ENCODE measurements around the gene SRSF8.

The SRSF8 gene

DNA sequence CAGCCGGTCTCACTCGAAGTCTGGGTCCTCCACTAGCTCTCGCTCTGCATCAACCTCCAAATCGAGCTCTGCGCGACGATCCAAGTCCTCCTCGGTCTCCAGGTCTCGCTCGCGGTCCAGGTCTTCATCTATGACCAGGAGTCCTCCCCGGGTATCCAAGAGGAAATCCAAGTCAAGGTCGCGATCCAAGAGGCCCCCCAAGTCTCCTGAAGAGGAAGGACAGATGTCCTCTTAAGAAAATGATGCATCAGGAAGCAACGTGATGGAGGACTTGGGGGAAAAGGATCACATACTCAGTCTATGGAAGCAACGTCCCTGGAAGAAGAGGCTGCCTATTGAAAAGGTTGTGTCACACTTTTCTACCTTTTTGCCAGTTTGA lies 1.1 kb downstream of the SRSF8 start:
- DNase-seq (ENCODE audit: insufficient read length, low spot score) (no peak), FAIRE-seq (peak; percentile 55)
- TF ChIP-seq POLR2AphosphoS5 (IDR thresholded peaks at IDR 0.05; ENCODE audit: low read depth, low read length) (0 out of 2 replicates have a peak, but pooled peaks have one; percentile 51), TAF1 (IDR thresholded peaks at IDR 0.05; ENCODE audit: low read depth, low read length) (no peak), POLR2A (IDR thresholded peaks at IDR 0.05; ENCODE audit: low read depth, low read length) (peak; percentile 0; the same call in 1 of the 2 replicates)

- DNase-seq (ENCODE audit: insufficient read length, low spot score) (peak; percentile 39), FAIRE-seq (peak; percentile 82)
- TF ChIP-seq SPI1 (IDR thresholded peaks at IDR 0.05; ENCODE audit: low read depth, low read length) (no peak), PAX5 (IDR thresholded peaks at IDR 0.05; ENCODE audit: insufficient read depth, low read length, severe bottlenecking) (no peak), POU2F2 (IDR thresholded peaks at IDR 0.05; ENCODE audit: low read depth, low read length) (no peak), POLR2AphosphoS5 (IDR thresholded peaks at IDR 0.05; ENCODE audit: low read depth, low read length) (peak; percentile 68; the same call in 1 of the 2 replicates), POLR2A (IDR thresholded peaks at IDR 0.05; ENCODE audit: low read depth, low read length) (peak; percentile 70; the same call in 1 of the 2 replicates), TAF1 (IDR thresholded peaks at IDR 0.05; ENCODE audit: low read depth, low read length) (peak; percentile 55; the same call in 1 of the 2 replicates)
These were observed 1.8 kb downstream of the SRSF8 start for GRCh38 chr11:95068549-95068948.

DNA sequence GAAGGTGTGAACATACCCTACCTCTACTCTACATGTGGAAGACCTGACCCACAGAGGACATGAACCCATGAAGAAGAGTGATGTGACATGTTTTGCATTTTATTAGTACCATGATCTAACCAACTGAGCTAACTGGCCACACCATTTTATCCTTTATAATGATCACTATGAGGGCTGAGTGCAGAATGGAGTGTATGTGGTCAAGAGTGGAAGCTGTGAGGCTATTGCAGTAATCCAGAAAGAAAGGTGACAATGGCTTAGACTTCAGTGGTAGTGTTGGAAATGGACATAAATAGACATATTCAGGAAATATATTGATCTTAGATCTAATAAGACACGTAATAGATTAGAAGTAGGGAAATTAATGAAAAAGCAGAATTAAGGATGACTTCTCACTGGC lies 3.8 kb downstream of the SRSF8 start:
- DNase-seq (ENCODE audit: insufficient read length, low spot score) (no peak), FAIRE-seq (no peak)
- TF ChIP-seq POLR2AphosphoS5 (IDR thresholded peaks at IDR 0.05; ENCODE audit: low read depth, low read length) (no peak), POLR2A (IDR thresholded peaks at IDR 0.05; ENCODE audit: low read depth, low read length) (no peak), PAX5 (IDR thresholded peaks at IDR 0.05; ENCODE audit: insufficient read depth, low read length, severe bottlenecking) (no peak), TAF1 (IDR thresholded peaks at IDR 0.05; ENCODE audit: low read depth, low read length) (no peak), SPI1 (IDR thresholded peaks at IDR 0.05; ENCODE audit: low read depth, low read length) (no peak), POU2F2 (IDR thresholded peaks at IDR 0.05; ENCODE audit: low read depth, low read length) (no peak)

DNA sequence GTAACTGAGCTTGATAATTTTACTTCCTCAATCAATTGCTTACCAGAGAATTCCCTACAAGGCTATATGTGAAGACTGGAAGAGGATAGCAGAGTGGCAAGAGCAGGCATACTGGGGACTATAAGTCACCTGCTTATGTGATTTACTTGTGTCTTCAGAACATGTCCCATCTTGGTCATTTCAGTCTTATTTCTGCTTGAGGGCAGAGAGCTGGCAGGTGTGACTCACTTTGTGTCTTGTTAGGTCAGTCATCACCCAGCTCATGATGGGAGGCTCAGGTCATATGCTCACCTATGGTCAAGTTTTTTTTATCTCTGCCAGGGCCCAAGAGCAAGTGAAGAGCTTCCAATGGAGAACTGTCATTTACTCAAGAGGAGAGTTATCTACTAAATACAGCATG lies 6.2 kb downstream of the SRSF8 start:
- TF ChIP-seq POLR2AphosphoS5 (IDR thresholded peaks at IDR 0.05; ENCODE audit: low read depth, low read length) (no peak), POU2F2 (IDR thresholded peaks at IDR 0.05; ENCODE audit: low read depth, low read length) (no peak), SPI1 (IDR thresholded peaks at IDR 0.05; ENCODE audit: low read depth, low read length) (no peak), TAF1 (IDR thresholded peaks at IDR 0.05; ENCODE audit: low read depth, low read length) (no peak), PAX5 (IDR thresholded peaks at IDR 0.05; ENCODE audit: insufficient read depth, low read length, severe bottlenecking) (no peak), POLR2A (IDR thresholded peaks at IDR 0.05; ENCODE audit: low read depth, low read length) (no peak)
- no peak for FAIRE-seq
- no peak for DNase-seq (ENCODE audit: insufficient read length, low spot score)

- DNase-seq (ENCODE audit: insufficient read length, low spot score) (no peak), FAIRE-seq (no peak)
- no peak for TF ChIP-seq POLR2AphosphoS5 (IDR thresholded peaks at IDR 0.05; ENCODE audit: low read depth, low read length)
- TF ChIP-seq POU2F2 (IDR thresholded peaks at IDR 0.05; ENCODE audit: low read depth, low read length): no peak
- TF ChIP-seq TAF1 (IDR thresholded peaks at IDR 0.05; ENCODE audit: low read depth, low read length): no peak
- no peak for TF ChIP-seq PAX5 (IDR thresholded peaks at IDR 0.05; ENCODE audit: insufficient read depth, low read length, severe bottlenecking)
- no peak for TF ChIP-seq POLR2A (IDR thresholded peaks at IDR 0.05; ENCODE audit: low read depth, low read length)
- TF ChIP-seq SPI1 (IDR thresholded peaks at IDR 0.05; ENCODE audit: low read depth, low read length): no peak
These were observed 8.3 kb downstream of the SRSF8 start for GRCh38 chr11:95074792-95075563.

GRCh38 chr11:95076416-95076815 lies 9.7 kb downstream of the SRSF8 start:
- DNase-seq (ENCODE audit: insufficient read length, low spot score): no peak
- no peak for FAIRE-seq

DNA sequence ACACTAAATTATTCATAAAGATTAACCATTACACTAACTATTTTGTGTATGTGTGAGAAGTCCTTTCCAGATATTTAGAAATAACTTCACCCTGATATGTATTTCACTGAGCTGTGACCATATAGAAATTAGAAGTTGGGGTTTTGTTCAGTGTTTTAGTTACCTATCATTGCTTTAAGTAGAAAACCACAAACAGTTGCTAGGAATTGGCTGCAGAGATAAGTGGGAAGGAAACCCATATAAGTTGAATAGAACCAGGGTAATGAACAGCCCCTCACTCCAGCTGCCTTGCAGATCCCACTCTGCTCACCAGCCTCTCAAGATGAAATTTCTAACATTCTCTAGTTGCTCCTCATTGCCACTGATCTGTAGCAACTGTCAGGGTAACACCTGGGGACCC lies 10.3 kb downstream of the SRSF8 start:
- DNase-seq (ENCODE audit: insufficient read length, low spot score): no peak
- TF ChIP-seq POLR2A (IDR thresholded peaks at IDR 0.05; ENCODE audit: low read depth, low read length) (no peak), POLR2AphosphoS5 (IDR thresholded peaks at IDR 0.05; ENCODE audit: low read depth, low read length) (no peak)
- no peak for FAIRE-seq

More at GRCh38 chr11:95076416-95076815, 9.7 kb downstream of the SRSF8 start:
- TF ChIP-seq POLR2AphosphoS5 (IDR thresholded peaks at IDR 0.05; ENCODE audit: low read depth, low read length): no peak
- peak; percentile 74 for TF ChIP-seq SPI1 (IDR thresholded peaks at IDR 0.05; ENCODE audit: low read depth, low read length)

DNA sequence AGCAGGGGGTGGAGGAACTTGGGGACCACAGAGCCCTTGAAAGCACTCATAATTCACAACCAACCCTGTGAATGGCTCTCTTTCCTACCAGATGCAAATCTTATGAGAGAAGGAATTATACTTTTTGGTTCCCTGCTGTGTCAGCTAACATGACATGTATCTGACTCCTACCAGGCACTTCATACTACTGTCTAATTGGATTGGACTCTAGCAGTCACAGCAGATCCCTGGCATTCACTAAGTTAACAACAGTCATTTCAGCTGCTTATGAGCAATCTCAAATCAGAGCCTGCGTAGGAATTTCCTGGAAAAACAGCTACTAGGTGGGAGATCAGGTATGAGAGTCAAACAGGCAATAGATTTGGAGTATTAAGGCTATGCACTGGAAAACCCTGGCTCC lies 11.8 kb downstream of the SRSF8 start:
- no peak for TF ChIP-seq POLR2AphosphoS5 (IDR thresholded peaks at IDR 0.05; ENCODE audit: low read depth, low read length)
- no peak for TF ChIP-seq POLR2A (IDR thresholded peaks at IDR 0.05; ENCODE audit: low read depth, low read length)
- TF ChIP-seq TAF1 (IDR thresholded peaks at IDR 0.05; ENCODE audit: low read depth, low read length): no peak
- TF ChIP-seq POU2F2 (IDR thresholded peaks at IDR 0.05; ENCODE audit: low read depth, low read length): no peak
- TF ChIP-seq SPI1 (IDR thresholded peaks at IDR 0.05; ENCODE audit: low read depth, low read length): no peak
- TF ChIP-seq PAX5 (IDR thresholded peaks at IDR 0.05; ENCODE audit: insufficient read depth, low read length, severe bottlenecking): no peak
- no peak for FAIRE-seq

DNA sequence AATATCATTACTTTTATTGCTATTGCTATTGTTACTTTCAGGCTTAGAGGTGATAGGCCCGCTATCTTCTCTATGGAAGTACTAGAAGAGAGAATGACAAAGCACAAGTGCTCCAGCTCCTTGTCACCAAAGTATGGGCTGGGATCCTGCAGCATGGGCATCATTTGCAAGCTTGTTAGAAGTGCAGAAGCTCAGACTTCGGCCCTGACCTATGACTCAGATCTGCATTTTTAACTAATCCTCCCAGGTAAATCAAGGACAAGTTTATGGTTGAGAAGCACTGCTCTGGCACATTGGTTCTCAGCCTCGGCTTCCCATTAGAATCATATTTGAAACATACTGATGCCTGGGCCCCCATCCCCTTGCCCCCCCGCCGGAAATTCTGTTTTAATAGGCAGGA lies 14.3 kb downstream of the SRSF8 start:
- FAIRE-seq (no peak), DNase-seq (ENCODE audit: insufficient read length, low spot score) (no peak)
- TF ChIP-seq POLR2A (IDR thresholded peaks at IDR 0.05; ENCODE audit: low read depth, low read length) (no peak), TAF1 (IDR thresholded peaks at IDR 0.05; ENCODE audit: low read depth, low read length) (no peak), PAX5 (IDR thresholded peaks at IDR 0.05; ENCODE audit: insufficient read depth, low read length, severe bottlenecking) (no peak), POLR2AphosphoS5 (IDR thresholded peaks at IDR 0.05; ENCODE audit: low read depth, low read length) (no peak), SPI1 (IDR thresholded peaks at IDR 0.05; ENCODE audit: low read depth, low read length) (no peak)

More for the DNA sequence above, 11.8 kb downstream of the SRSF8 start:
- no peak for DNase-seq (ENCODE audit: insufficient read length, low spot score)

GRCh38 chr11:95081412-95081811 lies 14.7 kb downstream of the SRSF8 start:
- DNase-seq (ENCODE audit: insufficient read length, low spot score) (no peak), FAIRE-seq (no peak)
- TF ChIP-seq POLR2A (IDR thresholded peaks at IDR 0.05; ENCODE audit: low read depth, low read length): no peak
- no peak for TF ChIP-seq POU2F2 (IDR thresholded peaks at IDR 0.05; ENCODE audit: low read depth, low read length)
- TF ChIP-seq SPI1 (IDR thresholded peaks at IDR 0.05; ENCODE audit: low read depth, low read length): no peak
- TF ChIP-seq POLR2AphosphoS5 (IDR thresholded peaks at IDR 0.05; ENCODE audit: low read depth, low read length): no peak
- no peak for TF ChIP-seq TAF1 (IDR thresholded peaks at IDR 0.05; ENCODE audit: low read depth, low read length)
- TF ChIP-seq PAX5 (IDR thresholded peaks at IDR 0.05; ENCODE audit: insufficient read depth, low read length, severe bottlenecking): no peak

Data from GM12891 (cell line).